Measurements from ENCODE around the gene CRY2. TPM values are rescaled to one million over a fixed set of nuclear protein-coding genes. Genes with fewer than 3 reads are reported as not detected.

The CRY2 gene
- total and polyA plus RNA-seq, 4 donors, result 16.7 to 72.9 (median 33.0) TPM

DNA sequence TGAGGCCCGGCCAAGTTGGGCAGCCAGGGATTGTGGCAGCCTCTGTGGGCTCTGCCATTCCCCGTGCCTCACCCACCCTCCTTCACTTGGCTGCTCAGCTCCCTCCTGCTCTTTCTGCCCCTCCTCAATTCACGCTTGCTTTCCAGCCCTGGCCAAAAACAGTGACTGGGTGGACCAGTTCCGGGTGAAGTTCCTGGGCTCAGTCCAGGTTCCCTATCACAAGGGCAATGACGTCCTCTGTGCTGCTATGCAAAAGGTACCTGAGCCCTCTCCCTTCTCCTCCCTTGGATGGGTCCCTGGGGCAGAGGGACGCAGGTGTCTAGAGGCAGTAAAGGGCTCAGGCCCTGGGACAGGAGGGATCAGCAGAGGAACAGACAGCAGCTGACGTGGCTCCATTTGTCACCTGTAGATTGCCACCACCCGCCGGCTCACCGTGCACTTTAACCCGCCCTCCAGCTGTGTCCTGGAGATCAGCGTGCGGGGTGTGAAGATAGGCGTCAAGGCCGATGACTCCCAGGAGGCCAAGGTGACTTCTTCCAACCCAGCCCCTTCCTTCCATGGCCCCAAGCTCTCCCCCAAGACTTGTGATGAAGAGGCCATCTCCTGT, 57.1 kb downstream of the CRY2 start:
- WGBS, result 84% methylated on average over 15 of the region's 15 CpGs
- H3K27ac ChIP-seq (ENCODE audit: low read depth in 1 of 2, low read length in 2 of 2), result no peak overlapping the region
- no peak for DNase-seq (ENCODE audit: low spot score)

DNA sequence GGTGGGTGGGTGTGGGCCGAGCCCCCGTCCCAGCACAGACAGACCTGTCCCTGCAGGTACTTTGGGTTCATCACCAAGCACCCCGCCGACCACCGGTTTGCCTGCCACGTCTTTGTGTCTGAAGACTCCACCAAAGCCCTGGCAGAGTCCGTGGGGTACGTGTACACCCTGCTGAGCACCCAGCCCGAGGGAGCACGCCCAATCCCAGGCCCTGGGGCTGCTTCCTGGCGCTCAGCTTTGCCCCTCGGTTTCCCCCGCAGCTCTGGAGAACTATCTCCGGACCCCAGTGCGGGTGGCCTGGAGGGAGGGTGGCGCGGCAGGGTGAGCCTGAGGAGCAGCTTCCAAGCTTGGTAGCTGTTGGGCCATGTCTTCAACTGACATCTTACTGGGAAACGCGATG, 57.8 kb downstream of the CRY2 start:
- H3K36me3 ChIP-seq (ENCODE audit: control insufficient read depth in 4 of 4, insufficient read depth in 3 of 4, low read depth in 1 of 4, low read length in 3 of 4), result peaks cover under 1 to 8% (median 5%) of the 10 kb centered on the region in 4 donors
- TF ChIP-seq HNF4A (conservative IDR thresholded peaks at IDR 0.05) (no peak), RXRA (IDR thresholded peaks at IDR 0.05) (no peak), FOXA2 (IDR thresholded peaks at IDR 0.05) (no peak), JUND (IDR thresholded peaks at IDR 0.05) (no peak), GABPA (IDR thresholded peaks at IDR 0.05 in 1 of 2, conservative IDR thresholded peaks at IDR 0.05 in 1 of 2) (no peak), FOXA1 (IDR thresholded peaks at IDR 0.05) (no peak), RAD21 (IDR thresholded peaks at IDR 0.05) (no peak), NR2F2 (IDR thresholded peaks at IDR 0.05) (no peak), YY1 (IDR thresholded peaks at IDR 0.05) (no peak), EGR1 (IDR thresholded peaks at IDR 0.05; ENCODE audit: low read depth in 2 of 2) (no peak), HNF4G (IDR thresholded peaks at IDR 0.05) (no peak), TAF1 (conservative IDR thresholded peaks at IDR 0.05) (no peak), SP1 (IDR thresholded peaks at IDR 0.05) (no peak)
- TF ChIP-seq, protein P1, sequence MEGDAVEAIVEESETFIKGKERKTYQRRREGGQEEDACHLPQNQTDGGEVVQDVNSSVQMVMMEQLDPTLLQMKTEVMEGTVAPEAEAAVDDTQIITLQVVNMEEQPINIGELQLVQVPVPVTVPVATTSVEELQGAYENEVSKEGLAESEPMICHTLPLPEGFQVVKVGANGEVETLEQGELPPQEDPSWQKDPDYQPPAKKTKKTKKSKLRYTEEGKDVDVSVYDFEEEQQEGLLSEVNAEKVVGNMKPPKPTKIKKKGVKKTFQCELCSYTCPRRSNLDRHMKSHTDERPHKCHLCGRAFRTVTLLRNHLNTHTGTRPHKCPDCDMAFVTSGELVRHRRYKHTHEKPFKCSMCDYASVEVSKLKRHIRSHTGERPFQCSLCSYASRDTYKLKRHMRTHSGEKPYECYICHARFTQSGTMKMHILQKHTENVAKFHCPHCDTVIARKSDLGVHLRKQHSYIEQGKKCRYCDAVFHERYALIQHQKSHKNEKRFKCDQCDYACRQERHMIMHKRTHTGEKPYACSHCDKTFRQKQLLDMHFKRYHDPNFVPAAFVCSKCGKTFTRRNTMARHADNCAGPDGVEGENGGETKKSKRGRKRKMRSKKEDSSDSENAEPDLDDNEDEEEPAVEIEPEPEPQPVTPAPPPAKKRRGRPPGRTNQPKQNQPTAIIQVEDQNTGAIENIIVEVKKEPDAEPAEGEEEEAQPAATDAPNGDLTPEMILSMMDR (IDR thresholded peaks at IDR 0.05; ENCODE audit: low read depth, low read length, missing input control), result no peak
- TF ChIP-seq, protein P2, sequence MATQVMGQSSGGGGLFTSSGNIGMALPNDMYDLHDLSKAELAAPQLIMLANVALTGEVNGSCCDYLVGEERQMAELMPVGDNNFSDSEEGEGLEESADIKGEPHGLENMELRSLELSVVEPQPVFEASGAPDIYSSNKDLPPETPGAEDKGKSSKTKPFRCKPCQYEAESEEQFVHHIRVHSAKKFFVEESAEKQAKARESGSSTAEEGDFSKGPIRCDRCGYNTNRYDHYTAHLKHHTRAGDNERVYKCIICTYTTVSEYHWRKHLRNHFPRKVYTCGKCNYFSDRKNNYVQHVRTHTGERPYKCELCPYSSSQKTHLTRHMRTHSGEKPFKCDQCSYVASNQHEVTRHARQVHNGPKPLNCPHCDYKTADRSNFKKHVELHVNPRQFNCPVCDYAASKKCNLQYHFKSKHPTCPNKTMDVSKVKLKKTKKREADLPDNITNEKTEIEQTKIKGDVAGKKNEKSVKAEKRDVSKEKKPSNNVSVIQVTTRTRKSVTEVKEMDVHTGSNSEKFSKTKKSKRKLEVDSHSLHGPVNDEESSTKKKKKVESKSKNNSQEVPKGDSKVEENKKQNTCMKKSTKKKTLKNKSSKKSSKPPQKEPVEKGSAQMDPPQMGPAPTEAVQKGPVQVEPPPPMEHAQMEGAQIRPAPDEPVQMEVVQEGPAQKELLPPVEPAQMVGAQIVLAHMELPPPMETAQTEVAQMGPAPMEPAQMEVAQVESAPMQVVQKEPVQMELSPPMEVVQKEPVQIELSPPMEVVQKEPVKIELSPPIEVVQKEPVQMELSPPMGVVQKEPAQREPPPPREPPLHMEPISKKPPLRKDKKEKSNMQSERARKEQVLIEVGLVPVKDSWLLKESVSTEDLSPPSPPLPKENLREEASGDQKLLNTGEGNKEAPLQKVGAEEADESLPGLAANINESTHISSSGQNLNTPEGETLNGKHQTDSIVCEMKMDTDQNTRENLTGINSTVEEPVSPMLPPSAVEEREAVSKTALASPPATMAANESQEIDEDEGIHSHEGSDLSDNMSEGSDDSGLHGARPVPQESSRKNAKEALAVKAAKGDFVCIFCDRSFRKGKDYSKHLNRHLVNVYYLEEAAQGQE (IDR thresholded peaks at IDR 0.05), result no peak
- TF ChIP-seq, protein P3, sequence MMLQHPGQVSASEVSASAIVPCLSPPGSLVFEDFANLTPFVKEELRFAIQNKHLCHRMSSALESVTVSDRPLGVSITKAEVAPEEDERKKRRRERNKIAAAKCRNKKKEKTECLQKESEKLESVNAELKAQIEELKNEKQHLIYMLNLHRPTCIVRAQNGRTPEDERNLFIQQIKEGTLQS (IDR thresholded peaks at IDR 0.05), result no peak
- TF ChIP-seq, protein P4, sequence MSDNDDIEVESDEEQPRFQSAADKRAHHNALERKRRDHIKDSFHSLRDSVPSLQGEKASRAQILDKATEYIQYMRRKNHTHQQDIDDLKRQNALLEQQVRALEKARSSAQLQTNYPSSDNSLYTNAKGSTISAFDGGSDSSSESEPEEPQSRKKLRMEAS (IDR thresholded peaks at IDR 0.05), result no peak

More for the DNA sequence above, 57.1 kb downstream of the CRY2 start:
- Histone ChIP-seq H3K9ac (ENCODE audit: low read depth in 1 of 2, low read length in 2 of 2) (no peak overlapping the region), H3K4me1 (ENCODE audit: control insufficient read depth in 4 of 4, insufficient read depth in 4 of 4, low read length in 3 of 4) (peaks cover 2 to 12% (median 9%) of the 10 kb centered on the region in 4 donors), H3K36me3 (ENCODE audit: control insufficient read depth in 4 of 4, insufficient read depth in 3 of 4, low read depth in 1 of 4, low read length in 3 of 4) (peaks cover 0 to 3% (median under 1%) of the 10 kb centered on the region in 4 donors), H3K27me3 (ENCODE audit: control insufficient read depth in 4 of 4, insufficient read depth in 4 of 4, low read length in 3 of 4) (no peaks in the 10 kb centered on the region), H3K9me3 (ENCODE audit: control insufficient read depth in 4 of 4, low read length in 3 of 4) (no peaks in the 10 kb centered on the region), H3K4me3 (ENCODE audit: low read depth in 1 of 3, low read length in 3 of 3) (no peak overlapping the region)
- TF ChIP-seq EGR1 (IDR thresholded peaks at IDR 0.05; ENCODE audit: low read depth in 2 of 2) (no peak), JUND (IDR thresholded peaks at IDR 0.05) (no peak), GABPA (IDR thresholded peaks at IDR 0.05 in 1 of 2, conservative IDR thresholded peaks at IDR 0.05 in 1 of 2) (no peak), TAF1 (conservative IDR thresholded peaks at IDR 0.05) (no peak), HNF4G (IDR thresholded peaks at IDR 0.05) (no peak), YY1 (IDR thresholded peaks at IDR 0.05) (no peak), HNF4A (conservative IDR thresholded peaks at IDR 0.05) (no peak), FOXA1 (IDR thresholded peaks at IDR 0.05) (no peak), SP1 (IDR thresholded peaks at IDR 0.05) (no peak), NR2F2 (IDR thresholded peaks at IDR 0.05) (no peak)
- TF ChIP-seq, protein P5, sequence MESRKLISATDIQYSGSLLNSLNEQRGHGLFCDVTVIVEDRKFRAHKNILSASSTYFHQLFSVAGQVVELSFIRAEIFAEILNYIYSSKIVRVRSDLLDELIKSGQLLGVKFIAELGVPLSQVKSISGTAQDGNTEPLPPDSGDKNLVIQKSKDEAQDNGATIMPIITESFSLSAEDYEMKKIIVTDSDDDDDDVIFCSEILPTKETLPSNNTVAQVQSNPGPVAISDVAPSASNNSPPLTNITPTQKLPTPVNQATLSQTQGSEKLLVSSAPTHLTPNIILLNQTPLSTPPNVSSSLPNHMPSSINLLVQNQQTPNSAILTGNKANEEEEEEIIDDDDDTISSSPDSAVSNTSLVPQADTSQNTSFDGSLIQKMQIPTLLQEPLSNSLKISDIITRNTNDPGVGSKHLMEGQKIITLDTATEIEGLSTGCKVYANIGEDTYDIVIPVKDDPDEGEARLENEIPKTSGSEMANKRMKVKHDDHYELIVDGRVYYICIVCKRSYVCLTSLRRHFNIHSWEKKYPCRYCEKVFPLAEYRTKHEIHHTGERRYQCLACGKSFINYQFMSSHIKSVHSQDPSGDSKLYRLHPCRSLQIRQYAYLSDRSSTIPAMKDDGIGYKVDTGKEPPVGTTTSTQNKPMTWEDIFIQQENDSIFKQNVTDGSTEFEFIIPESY (IDR thresholded peaks at IDR 0.05), result no peak
- TF ChIP-seq, protein P4 (IDR thresholded peaks at IDR 0.05), result no peak
- TF ChIP-seq, protein P3 (IDR thresholded peaks at IDR 0.05), result no peak

More for the DNA sequence above, 57.8 kb downstream of the CRY2 start:
- Histone ChIP-seq H3K9me3 (ENCODE audit: control insufficient read depth in 4 of 4, low read length in 3 of 4) (no peaks in the 10 kb centered on the region), H3K9ac (ENCODE audit: low read depth in 1 of 2, low read length in 2 of 2) (no peak overlapping the region), H3K4me3 (ENCODE audit: low read depth in 1 of 3, low read length in 3 of 3) (no peak overlapping the region), H3K27me3 (ENCODE audit: control insufficient read depth in 4 of 4, insufficient read depth in 4 of 4, low read length in 3 of 4) (no peaks in the 10 kb centered on the region), H3K27ac (ENCODE audit: low read depth in 1 of 2, low read length in 2 of 2) (no peak overlapping the region), H3K4me1 (ENCODE audit: control insufficient read depth in 4 of 4, insufficient read depth in 4 of 4, low read length in 3 of 4) (peaks cover 2 to 8% (median 7%) of the 10 kb centered on the region in 4 donors)
- DNase-seq (ENCODE audit: low spot score), result no peak
- WGBS, result 96% methylated on average over 19 of the region's 19 CpGs

All from liver (tissue), 9 donors.